ENCODE measurements around the gene LRRC49.
"Not testable (repeated sequence)": the region's sequence is repeated elsewhere in the genome, so short reads cannot be mapped to it uniquely, and the experiment has no call there.

LRRC49 gene

GRCh38 chr15:70932397-70932796 lies 39.8 kb downstream of the LRRC49 start:
- TF ChIP-seq CTCF (conservative IDR thresholded peaks at IDR 0.05; ENCODE audit: low read length): no peak
- no peak overlapping the region for H3K4me3 ChIP-seq (ENCODE audit: low read length)
- DNase-seq (ENCODE audit: low read depth): no peak

- H3K4me3 ChIP-seq (ENCODE audit: low read length): no peak overlapping the region
- no peak for TF ChIP-seq CTCF (conservative IDR thresholded peaks at IDR 0.05; ENCODE audit: low read length)
- no peak for DNase-seq (ENCODE audit: low read depth)
Observed at GRCh38 chr15:70933411-70933810, 40.8 kb downstream of the LRRC49 start.

- no peak for DNase-seq (ENCODE audit: low read depth)
- H3K4me3 ChIP-seq (ENCODE audit: low read length): no peak overlapping the region
- TF ChIP-seq CTCF (conservative IDR thresholded peaks at IDR 0.05; ENCODE audit: low read length): no peak
Observed at GRCh38 chr15:70935631-70936030, 43.0 kb downstream of the LRRC49 start.

- DNase-seq (ENCODE audit: low read depth): no peak
- H3K4me3 ChIP-seq (ENCODE audit: low read length): no peak overlapping the region
- TF ChIP-seq CTCF (conservative IDR thresholded peaks at IDR 0.05; ENCODE audit: low read length): no peak
Observed at GRCh38 chr15:70936326-70936725, 43.7 kb downstream of the LRRC49 start.

GRCh38 chr15:70943285-70943684 lies 50.7 kb downstream of the LRRC49 start:
- H3K4me3 ChIP-seq (ENCODE audit: low read length); DNase-seq (ENCODE audit: low read depth): not testable (repeated sequence)

GRCh38 chr15:70947351-70948335 lies 55.0 kb downstream of the LRRC49 start:
- H3K4me3 ChIP-seq (ENCODE audit: low read length): no peak overlapping the region
- no peak for DNase-seq (ENCODE audit: low read depth)
- no peak for TF ChIP-seq CTCF (conservative IDR thresholded peaks at IDR 0.05; ENCODE audit: low read length)

GRCh38 chr15:70950953-70951352 lies 58.3 kb downstream of the LRRC49 start:
- H3K4me3 ChIP-seq (ENCODE audit: low read length): no peak overlapping the region
- no peak for TF ChIP-seq CTCF (conservative IDR thresholded peaks at IDR 0.05; ENCODE audit: low read length)
- DNase-seq (ENCODE audit: low read depth): no peak

All from AG10803 (cell line).